Trophoblast cell (in vitro differentiated cells and primary cell): Measurements from ENCODE around the gene EIF4G1.

Experiments
- DNase-seq, 2 donors: peaks; one replicate each; pipeline ENCODE4 v3.0.0-alpha.2; 2016
- H2AFZ ChIP-seq: 2 replicates; pipeline ENCODE4 v1.6.1; 2013; ENCODE audit warnings: low read length, moderate library complexity, mild to moderate bottlenecking; ENCODE audit not compliant: insufficient read depth, poor library complexity
- H2AK5ac ChIP-seq: 2 replicates; pipeline ENCODE4 v1.6.1; 2013; ENCODE audit warnings: mild to moderate bottlenecking, low read length
- H2BK120ac ChIP-seq: 2 replicates; pipeline ENCODE4 v1.6.1; 2013; ENCODE audit warnings: low read length, mild to moderate bottlenecking, moderate library complexity; ENCODE audit not compliant: insufficient read depth, poor library complexity
- H2BK12ac ChIP-seq: 2 replicates; pipeline ENCODE4 v1.6.1; 2013; ENCODE audit warnings: mild to moderate bottlenecking, low read length, moderate library complexity
- H2BK5ac ChIP-seq: 2 replicates; pipeline ENCODE4 v1.6.1; 2013; ENCODE audit warnings: low read length, low read depth, moderate library complexity, mild to moderate bottlenecking; ENCODE audit not compliant: poor library complexity
- H3K14ac ChIP-seq: 2 replicates; pipeline ENCODE4 v1.6.1; 2013; ENCODE audit warnings: mild to moderate bottlenecking, low read length
- H3K18ac ChIP-seq: 2 replicates; pipeline ENCODE4 v1.6.1; 2013; ENCODE audit warnings: mild to moderate bottlenecking, low read length
- H3K23ac ChIP-seq: 2 replicates; pipeline ENCODE4 v1.6.1; 2013; ENCODE audit warnings: low read length
- H3K27ac ChIP-seq: 2 replicates; pipeline ENCODE4 v1.5.1; 2013; ENCODE audit warnings: low read depth, mild to moderate bottlenecking, inconsistent platforms, low read length, moderate library complexity
- H3K27me3 ChIP-seq: 2 replicates; pipeline ENCODE4 v1.6.1; 2013; ENCODE audit warnings: inconsistent platforms, mild to moderate bottlenecking, low read length, moderate library complexity; ENCODE audit not compliant: insufficient read depth
- H3K36me3 ChIP-seq, 2 experiments: 1 replicate in 1 of 2; 2 replicates in 1 of 2; pipeline ENCODE4 v1.6.1; 2013; ENCODE audit warnings: low read length in 2 of 2, mild to moderate bottlenecking in 2 of 2, moderate library complexity in 1 of 2; ENCODE audit not compliant: insufficient read depth in 2 of 2, control insufficient read depth in 1 of 2
- H3K4ac ChIP-seq: 2 replicates; pipeline ENCODE4 v1.6.1; 2013; ENCODE audit warnings: low read depth, mild to moderate bottlenecking, low read length, moderate library complexity
- H3K4me1 ChIP-seq, 2 experiments: 1 replicate in 1 of 2; 2 replicates in 1 of 2; pipeline ENCODE4 v1.6.1; 2013; ENCODE audit warnings: low read length in 2 of 2, mild to moderate bottlenecking in 2 of 2, moderate library complexity in 1 of 2; ENCODE audit not compliant: insufficient read depth in 2 of 2, control insufficient read depth in 1 of 2
- H3K4me2 ChIP-seq: 2 replicates; pipeline ENCODE4 v1.6.1; 2013; ENCODE audit warnings: inconsistent platforms, mild to moderate bottlenecking, low read length, moderate library complexity
- H3K4me3 ChIP-seq: 2 replicates; pipeline ENCODE4 v1.5.1; 2013; ENCODE audit warnings: mild to moderate bottlenecking, low read depth, low read length, inconsistent platforms
- H3K79me1 ChIP-seq: one replicate; pipeline ENCODE4 v1.6.1; 2013; ENCODE audit warnings: low read length
- H3K79me2 ChIP-seq: 2 replicates; pipeline ENCODE4 v1.6.1; 2013; ENCODE audit warnings: low read length, mild to moderate bottlenecking; ENCODE audit not compliant: control insufficient read depth, insufficient read depth, poor library complexity
- H3K9ac ChIP-seq: 2 replicates; pipeline ENCODE4 v1.6.1; 2013; ENCODE audit warnings: mild to moderate bottlenecking, low read length
- H3K9me3 ChIP-seq: 2 replicates; pipeline ENCODE4 v1.6.1; 2013; ENCODE audit warnings: low read depth, mild to moderate bottlenecking, control low read depth, inconsistent platforms, low read length; ENCODE audit not compliant: insufficient read depth
- H4K12ac ChIP-seq: 2 replicates; pipeline ENCODE4 v1.6.1; 2013; ENCODE audit warnings: low read depth, mild to moderate bottlenecking, low read length, moderate library complexity
- H4K8ac ChIP-seq: 2 replicates; pipeline ENCODE4 v1.6.1; 2013; ENCODE audit warnings: low read depth, mild to moderate bottlenecking, low read length, moderate library complexity
- H4K91ac ChIP-seq: one replicate; pipeline ENCODE4 v1.6.1; 2013; ENCODE audit warnings: low read depth, mild to moderate bottlenecking, low read length, moderate library complexity
- WGBS: extraction: QIAGEN DNeasy Blood & Tissue Kit; methylation state at CpG from one replicate; pipeline ENCODE4 v1.1.7; 2013; ENCODE audit warnings: missing lambda C conversion rate; ENCODE audit not compliant: insufficient read length, insufficient coverage; ENCODE audit errors: extremely low coverage; 5-methylcytosine and 5-hydroxymethylcytosine counted together

Gene EIF4G1

GRCh38 chr3:184320104-184320445 is 5.7 kb downstream of the EIF4G1 start:
- Histone ChIP-seq H3K27me3 (no peaks in the 10 kb centered on the region), H2AK5ac (no peak overlapping the region), H4K91ac (no peak overlapping the region), H3K79me2 (peaks cover 34% of the 10 kb centered on the region), H4K12ac (no peak overlapping the region), H3K14ac (no peak overlapping the region), H3K4me3 (no peak overlapping the region), H3K36me3 (peaks cover 76 to 79% of the 10 kb centered on the region in 2 experiments), H2BK5ac (no peak overlapping the region), H3K9me3 (peaks cover 3% of the 10 kb centered on the region), H3K23ac (no peak overlapping the region), H2AFZ (no peak overlapping the region), H4K8ac (no peak overlapping the region), H3K18ac (no peak overlapping the region), H2BK12ac (no peak overlapping the region), H3K9ac (no peak overlapping the region), H2BK120ac (no peak overlapping the region), H3K4me1 (peaks cover 14 to 15% of the 10 kb centered on the region in 2 experiments), H3K79me1 (peaks cover 5% of the 10 kb centered on the region), H3K4me2 (no peak overlapping the region), H3K4ac (peak overlapping the region; percentile 29), H3K27ac (no peak overlapping the region)
- WGBS, result no CpG with 5 or more reads among the region's 4 CpGs
- DNase-seq, result peak in 1 of 2 donors; percentile 37

- DNase-seq, result no peak
- no peaks in the 10 kb centered on the region for H3K79me1 ChIP-seq
- no peak overlapping the region for H3K23ac ChIP-seq
- no peak overlapping the region for H2AFZ ChIP-seq
- H4K8ac ChIP-seq, result no peak overlapping the region
- H2BK12ac ChIP-seq, result no peak overlapping the region
- H4K12ac ChIP-seq, result no peak overlapping the region
- H3K9ac ChIP-seq, result no peak overlapping the region
- H2BK5ac ChIP-seq, result no peak overlapping the region
- no peak overlapping the region for H3K4ac ChIP-seq
- H3K36me3 ChIP-seq, result peaks cover 80 to 90% of the 10 kb centered on the region in 2 experiments
- H4K91ac ChIP-seq, result no peak overlapping the region
- H2BK120ac ChIP-seq, result no peak overlapping the region
- H3K14ac ChIP-seq, result no peak overlapping the region
- no peak overlapping the region for H3K4me2 ChIP-seq
- no peak overlapping the region for H3K4me3 ChIP-seq
- peaks cover 18% of the 10 kb centered on the region for H3K79me2 ChIP-seq
- H3K9me3 ChIP-seq, result peaks cover 3% of the 10 kb centered on the region
- H3K18ac ChIP-seq, result no peak overlapping the region
- WGBS, result no CpG with 5 or more reads among the region's 5 CpGs
- no peaks in the 10 kb centered on the region for H3K27me3 ChIP-seq
- H3K27ac ChIP-seq, result no peak overlapping the region
- H3K4me1 ChIP-seq, result peaks cover 6 to 14% of the 10 kb centered on the region in 2 experiments
- H2AK5ac ChIP-seq, result no peak overlapping the region
Measured at GRCh38 chr3:184321666-184322065, 7.3 kb downstream of the EIF4G1 start.

GRCh38 chr3:184322731-184323487 is 8.5 kb downstream of the EIF4G1 start:
- H3K4me3 ChIP-seq, result no peak overlapping the region
- H3K4ac ChIP-seq, result no peak overlapping the region
- no peak overlapping the region for H4K91ac ChIP-seq
- H3K4me1 ChIP-seq, result peaks cover 3 to 5% of the 10 kb centered on the region in 2 experiments
- peaks cover 8% of the 10 kb centered on the region for H3K79me2 ChIP-seq
- H3K27ac ChIP-seq, result no peak overlapping the region
- no peak overlapping the region for H2AFZ ChIP-seq
- H3K4me2 ChIP-seq, result no peak overlapping the region
- peaks cover 82 to 90% of the 10 kb centered on the region in 2 experiments for H3K36me3 ChIP-seq
- no peak overlapping the region for H4K12ac ChIP-seq
- no peak overlapping the region for H3K9ac ChIP-seq
- no peaks in the 10 kb centered on the region for H3K27me3 ChIP-seq
- no peak overlapping the region for H2BK5ac ChIP-seq
- WGBS, result no CpG with 5 or more reads among the region's 20 CpGs
- H3K79me1 ChIP-seq, result no peaks in the 10 kb centered on the region
- H2BK120ac ChIP-seq, result no peak overlapping the region
- peaks cover 3% of the 10 kb centered on the region for H3K9me3 ChIP-seq
- DNase-seq, result no peak
- no peak overlapping the region for H2AK5ac ChIP-seq
- no peak overlapping the region for H3K14ac ChIP-seq
- H2BK12ac ChIP-seq, result no peak overlapping the region
- H3K18ac ChIP-seq, result no peak overlapping the region
- H3K23ac ChIP-seq, result no peak overlapping the region
- no peak overlapping the region for H4K8ac ChIP-seq

GRCh38 chr3:184323696-184324095 is 9.3 kb downstream of the EIF4G1 start:
- H3K79me1 ChIP-seq, result no peaks in the 10 kb centered on the region

More at GRCh38 chr3:184323696-184324095, 9.3 kb downstream of the EIF4G1 start:
- H2BK5ac ChIP-seq, result no peak overlapping the region
- no peak overlapping the region for H2BK12ac ChIP-seq
- H3K27me3 ChIP-seq, result no peaks in the 10 kb centered on the region
- peaks cover 8% of the 10 kb centered on the region for H3K79me2 ChIP-seq
- H3K4me1 ChIP-seq, result peaks cover 3 to 5% of the 10 kb centered on the region in 2 experiments
- no peak overlapping the region for H2AFZ ChIP-seq
- peaks cover 88 to 96% of the 10 kb centered on the region in 2 experiments for H3K36me3 ChIP-seq
- H3K9me3 ChIP-seq, result peaks cover 3% of the 10 kb centered on the region
- H3K4me3 ChIP-seq, result no peak overlapping the region
- no peak overlapping the region for H3K4ac ChIP-seq
- no peak overlapping the region for H3K9ac ChIP-seq
- no peak overlapping the region for H4K91ac ChIP-seq
- no peak for DNase-seq
- no peak overlapping the region for H2AK5ac ChIP-seq
- no peak overlapping the region for H4K12ac ChIP-seq
- H3K27ac ChIP-seq, result no peak overlapping the region
- H2BK120ac ChIP-seq, result no peak overlapping the region
- H3K23ac ChIP-seq, result no peak overlapping the region
- H3K14ac ChIP-seq, result no peak overlapping the region
- WGBS, result no CpG with 5 or more reads among the region's 8 CpGs
- no peak overlapping the region for H3K18ac ChIP-seq
- no peak overlapping the region for H3K4me2 ChIP-seq
- no peak overlapping the region for H4K8ac ChIP-seq
